CD14-positive monocyte (primary cell): ENCODE results near the gene RABL3. TPM values are rescaled to one million over a fixed set of nuclear protein-coding genes. Genes with fewer than 3 reads are reported as not detected.

Experiments
- DNase-seq, 3 donors: peaks; one replicate each; pipeline ENCODE4 v3.0.0-alpha.2; 2011 to 2022
- H2AFZ ChIP-seq: 2 replicates; pipeline ENCODE4 v1.6.0; 2012; ENCODE audit warnings: mild to moderate bottlenecking, low read depth, low read length, inconsistent platforms; ENCODE audit not compliant: insufficient read depth, poor library complexity, severe bottlenecking
- H3K27ac ChIP-seq, 2 donors: 1 replicate in 1 of 2; 2 replicates in 1 of 2; pipeline ENCODE4 v1.5.1; 2012 to 2013; ENCODE audit warnings: low read length in 2 of 2, control low read depth in 1 of 2, inconsistent platforms in 1 of 2, low read depth in 1 of 2, mild to moderate bottlenecking in 1 of 2
- H3K27me3 ChIP-seq, 2 donors: one replicate each; pipeline versions ENCODE4 v1.6.0 to v1.6.1; 2011 to 2013; ENCODE audit warnings: low read length in 2 of 2; ENCODE audit not compliant: control insufficient read depth in 2 of 2, insufficient read depth in 2 of 2
- H3K36me3 ChIP-seq, 2 donors: replicated peaks in 1 of 2; 1 replicate in 1 of 2; 2 replicates in 1 of 2; pipeline versions ENCODE4 v1.5.1 to v1.6.1; 2012 to 2013; ENCODE audit warnings: low read length in 2 of 2, control low read depth in 1 of 2, inconsistent platforms in 1 of 2, mild to moderate bottlenecking in 1 of 2; ENCODE audit not compliant: insufficient read depth in 2 of 2, control insufficient read depth in 1 of 2
- H3K4me1 ChIP-seq, 2 donors: 1 replicate in 1 of 2; 2 replicates in 1 of 2; pipeline versions ENCODE4 v1.5.1 to v1.6.1; 2012 to 2013; ENCODE audit warnings: low read length in 2 of 2, control low read depth in 1 of 2, inconsistent platforms in 1 of 2, mild to moderate bottlenecking in 1 of 2, moderate library complexity in 1 of 2; ENCODE audit not compliant: insufficient read depth in 2 of 2, control insufficient read depth in 1 of 2
- H3K4me2 ChIP-seq: replicated peaks from 2 replicates; pipeline ENCODE3; 2012; ENCODE audit warnings: low read length, moderate library complexity, mild to moderate bottlenecking; ENCODE audit not compliant: poor library complexity, severe bottlenecking; ENCODE audit errors: extremely low read depth
- H3K4me3 ChIP-seq, 3 experiments: fragments of 200-600 bp in 1 of 3; sonication (generic) in 1 of 3; replicated peaks in 1 of 3; 1 replicate in 2 of 3; 2 replicates in 1 of 3; pipeline ENCODE4 v1.5.1; 2011 to 2013; ENCODE audit warnings: low read length in 3 of 3, mild to moderate bottlenecking in 3 of 3, control low read depth in 2 of 3, low read depth in 2 of 3, inconsistent platforms in 1 of 3, moderate library complexity in 1 of 3
- H3K79me2 ChIP-seq: 2 replicates; pipeline ENCODE4 v1.6.0; 2012; ENCODE audit warnings: mild to moderate bottlenecking, control low read depth, inconsistent platforms, low read length, moderate library complexity; ENCODE audit not compliant: insufficient read depth
- H3K9ac ChIP-seq: 2 replicates; pipeline ENCODE4 v1.6.0; 2017; ENCODE audit warnings: low read length, mild to moderate bottlenecking; ENCODE audit not compliant: insufficient read depth, poor library complexity, severe bottlenecking
- H3K9me3 ChIP-seq, 2 donors: replicated peaks in 1 of 2; 1 replicate in 1 of 2; 2 replicates in 1 of 2; pipeline versions ENCODE4 v1.5.1 to v1.6.1; 2012 to 2013; ENCODE audit warnings: low read length in 2 of 2, control low read depth in 1 of 2; ENCODE audit not compliant: control insufficient read depth in 1 of 2, insufficient read depth in 1 of 2
- H4K20me1 ChIP-seq: 2 replicates; pipeline ENCODE4 v1.6.0; 2012; ENCODE audit warnings: mild to moderate bottlenecking, low read length, control low read depth, moderate library complexity; ENCODE audit not compliant: insufficient read depth
- H3K27ac Mint-ChIP-seq, 7 donors: one replicate each; pipeline ENCODE4 v1.8.0; 2020; ENCODE audit warnings: mild to moderate bottlenecking in 7 of 7, mixed read lengths in 7 of 7, moderate library complexity in 6 of 7, inconsistent platforms in 2 of 7
- H3K27me3 Mint-ChIP-seq, 3 donors: one replicate each; pipeline ENCODE4 v1.8.0; 2021 to 2022; ENCODE audit warnings: low read depth in 3 of 3, mild to moderate bottlenecking in 3 of 3, mixed read lengths in 3 of 3, moderate library complexity in 3 of 3, inconsistent platforms in 1 of 3
- H3K36me3 Mint-ChIP-seq, 2 donors: one replicate each; pipeline ENCODE4 v1.8.0; 2020; ENCODE audit warnings: mixed read lengths in 2 of 2, inconsistent platforms in 1 of 2, mild to moderate bottlenecking in 1 of 2
- H3K4me1 Mint-ChIP-seq: one replicate; pipeline ENCODE4 v1.8.0; 2020; ENCODE audit warnings: mild to moderate bottlenecking, mixed read lengths
- H3K4me3 Mint-ChIP-seq, 2 donors: one replicate each; pipeline ENCODE4 v1.8.0; 2020; ENCODE audit warnings: mild to moderate bottlenecking in 2 of 2, mixed read lengths in 2 of 2, moderate library complexity in 1 of 2
- H3K9me3 Mint-ChIP-seq, 7 donors: one replicate each; pipeline ENCODE4 v1.8.0; 2020 to 2022; ENCODE audit warnings: mixed read lengths in 7 of 7, mild to moderate bottlenecking in 6 of 7, moderate library complexity in 6 of 7, inconsistent platforms in 2 of 7
- CTCF ChIP-seq: fragments of 200-600 bp; IDR thresholded peaks from one replicate; pipeline ENCODE4 v1.8.0; 2022; ENCODE audit warnings: antibody characterized with exemption, mild to moderate bottlenecking
- WGBS: methylation state at CpG from one replicate; pipeline ENCODE4 v1.1.5; 2013; ENCODE audit warnings: missing lambda C conversion rate; ENCODE audit not compliant: insufficient coverage; 5-methylcytosine and 5-hydroxymethylcytosine counted together
- intact Hi-C, 2 donors: fragments of 100-400 bp; cut with micrococcal nuclease; formaldehyde crosslinking; loops; one replicate each; pipeline versions ENCODE4 v1.15.0 to v1.15.1; 2023
- polyA plus RNA-seq, 3 donors: library from polyadenylated mRNA; depleted of rRNA in 1 of 3; unstranded in 2 of 3; stranded (reverse) in 1 of 3; fragments of 300-500 nt in 2 of 3; fragments of >200 nt in 1 of 3; fragmentation: Illumina TruSeq in 2 of 3; gene quantifications; 1 replicate in 2 of 3; 2 replicates in 1 of 3; pipeline ENCODE4 v1.2.3, GENCODE V29; 2012 to 2021

Gene RABL3
- polyA plus RNA-seq, 3 donors: 2.0 to 14.9 (median 11.5) TPM

- no peak for DNase-seq
- WGBS: no CpG with 5 or more reads among the region's 2 CpGs
- no peak for TF ChIP-seq CTCF
- H3K4me2 ChIP-seq: no peak overlapping the region
- no peak overlapping the region for H3K9ac ChIP-seq
- H3K4me1 ChIP-seq: peaks cover 15 to 18% of the 10 kb centered on the region in 2 donors
- H3K27me3 Mint-ChIP-seq: peaks cover 0 to 3% (median 1%) of the 10 kb centered on the region in 3 donors
- no peak overlapping the region for H3K4me3 ChIP-seq
- H4K20me1 ChIP-seq: no peaks in the 10 kb centered on the region
- H2AFZ ChIP-seq: no peak overlapping the region
- H3K27ac Mint-ChIP-seq: peak overlapping the region in 1 of 7 donors; percentile 31
- no peaks in the 10 kb centered on the region for H3K9me3 ChIP-seq
- H3K27ac ChIP-seq: no peak overlapping the region
- H3K36me3 ChIP-seq: no peaks in the 10 kb centered on the region
- H3K27me3 ChIP-seq: no peaks in the 10 kb centered on the region
- no peak overlapping the region for H3K4me3 Mint-ChIP-seq
- peaks cover 11% of the 10 kb centered on the region for H3K4me1 Mint-ChIP-seq
- H3K9me3 Mint-ChIP-seq: peaks cover 0 to 4% (median 0%) of the 10 kb centered on the region in 7 donors
- intact Hi-C loops: no loop called here
- no peaks in the 10 kb centered on the region for H3K36me3 Mint-ChIP-seq
- H3K79me2 ChIP-seq: no peaks in the 10 kb centered on the region
Measured at GRCh38 chr3:120661106-120661905, 81.0 kb downstream of the RABL3 start.

- H4K20me1 ChIP-seq: no peaks in the 10 kb centered on the region
- H3K79me2 ChIP-seq: no peaks in the 10 kb centered on the region
- Mint-ChIP-seq H3K4me1 (peaks cover 11% of the 10 kb centered on the region), H3K27me3 (peaks cover 0 to under 1% (median under 1%) of the 10 kb centered on the region in 3 donors), H3K4me3 (no peak overlapping the region), H3K27ac (peak overlapping the region in 2 of 7 donors; percentile 38 to 58), H3K36me3 (no peaks in the 10 kb centered on the region), H3K9me3 (peaks cover 0 to 4% (median 0%) of the 10 kb centered on the region in 7 donors)
- H3K4me1 ChIP-seq: peaks cover 15 to 18% of the 10 kb centered on the region in 2 donors
- DNase-seq: no peak
- WGBS: 100% methylated on average over 1 of the region's 2 CpGs
- no peaks in the 10 kb centered on the region for H3K9me3 ChIP-seq
- no peaks in the 10 kb centered on the region for H3K27me3 ChIP-seq
- no peaks in the 10 kb centered on the region for H3K36me3 ChIP-seq
- H3K9ac ChIP-seq: no peak overlapping the region
- H3K4me2 ChIP-seq: no peak overlapping the region
- peak overlapping the region in 1 of 2 donors; percentile 30 for H3K27ac ChIP-seq
- no peak overlapping the region for H3K4me3 ChIP-seq
- H2AFZ ChIP-seq: no peak overlapping the region
- no peak for TF ChIP-seq CTCF
- intact Hi-C loops: no loop called here
Measured at GRCh38 chr3:120659834-120660233, 82.5 kb downstream of the RABL3 start.
